Smooth muscle cell (in vitro differentiated cells): ENCODE measurements around the gene ME3. TPM values are rescaled to one million over a fixed set of nuclear protein-coding genes. Genes with fewer than 3 reads are reported as not detected.

ENCODE experiments used
- DNase-seq: peaks from one replicate; lab custom pipeline; 2025; ENCODE audit not compliant: unreplicated experiment; lab: John Stamatoyannopoulos, UW
- H2AFZ ChIP-seq: fragments of 200-600 bp; sonication (generic); 2 replicates; pipeline ENCODE4 v1.6.0; 2016; ENCODE audit warnings: antibody characterized with exemption, low read depth, mild to moderate bottlenecking
- H3F3A ChIP-seq: fragments of 200-600 bp; sonication (generic); 2 replicates; pipeline ENCODE4 v1.6.0; 2017; ENCODE audit warnings: antibody characterized with exemption, low read depth
- H3K27ac ChIP-seq: fragments of 200-600 bp; sonication (generic); 2 replicates; pipeline ENCODE4 v1.5.1; 2016; ENCODE audit warnings: low read depth, mild to moderate bottlenecking
- H3K27me3 ChIP-seq: fragments of 200-600 bp; sonication (generic); 2 replicates; pipeline ENCODE4 v1.6.1; 2016; ENCODE audit warnings: low read depth, mild to moderate bottlenecking
- H3K36me3 ChIP-seq: fragments of 200-600 bp; sonication (generic); 2 replicates; pipeline ENCODE4 v1.5.1; 2016; ENCODE audit warnings: low read depth
- H3K4me1 ChIP-seq: fragments of 200-600 bp; sonication (generic); 2 replicates; pipeline ENCODE4 v1.5.1; 2016; ENCODE audit warnings: low read depth
- H3K4me2 ChIP-seq: fragments of 200-600 bp; sonication (generic); 2 replicates; pipeline ENCODE4 v1.6.0; 2016; ENCODE audit warnings: mild to moderate bottlenecking
- H3K4me3 ChIP-seq: fragments of 200-600 bp; sonication (generic); 2 replicates; pipeline ENCODE4 v1.5.1; 2016; ENCODE audit warnings: mild to moderate bottlenecking
- H3K79me2 ChIP-seq: fragments of 200-600 bp; sonication (generic); 2 replicates; pipeline ENCODE4 v1.6.0; 2016; ENCODE audit warnings: low read depth, mild to moderate bottlenecking
- H3K9ac ChIP-seq: fragments of 200-600 bp; sonication (generic); 2 replicates; pipeline ENCODE4 v1.6.0; 2016; ENCODE audit warnings: low read depth
- H3K9me3 ChIP-seq: fragments of 200-600 bp; sonication (generic); replicated peaks from 2 replicates; pipeline ENCODE4 v1.5.1; 2016; ENCODE audit warnings: low read depth
- H4K20me1 ChIP-seq: fragments of 200-600 bp; sonication (generic); 2 replicates; pipeline ENCODE4 v1.6.0; 2016; ENCODE audit warnings: low read depth
- WGBS: methylation state at CpG from one replicate; pipeline ENCODE4 v1.1.7; 2016; ENCODE audit warnings: low lambda C conversion rate; 5-methylcytosine and 5-hydroxymethylcytosine counted together
- polyA plus RNA-seq: library from polyadenylated mRNA; unstranded; fragments of >200 nt; fragmentation: Nextera tagmentation; extraction: Ambion mirVana; gene quantifications from 2 replicates; pipeline ENCODE4 v1.2.1, GENCODE V29; 2016
- total RNA-seq: library from RNA; depleted of rRNA; stranded (reverse); fragments of >200 nt; gene quantifications from 2 replicates; pipeline ENCODE4 v1.2.3, GENCODE V29; 2014
- TF ChIP-seq, protein P1 (sequence below): fragments of 200-600 bp; sonication (generic); IDR thresholded peaks from 2 replicates; pipeline ENCODE4 v1.5.1; 2017; ENCODE audit warnings: borderline replicate concordance, mild to moderate bottlenecking, antibody characterized with exemption; ENCODE audit not compliant: insufficient read depth, poor library complexity, severe bottlenecking

The ME3 gene
- total and polyA plus RNA-seq, 2 experiments from 2014 or later, result 4.2 to 8.4 TPM

DNA sequence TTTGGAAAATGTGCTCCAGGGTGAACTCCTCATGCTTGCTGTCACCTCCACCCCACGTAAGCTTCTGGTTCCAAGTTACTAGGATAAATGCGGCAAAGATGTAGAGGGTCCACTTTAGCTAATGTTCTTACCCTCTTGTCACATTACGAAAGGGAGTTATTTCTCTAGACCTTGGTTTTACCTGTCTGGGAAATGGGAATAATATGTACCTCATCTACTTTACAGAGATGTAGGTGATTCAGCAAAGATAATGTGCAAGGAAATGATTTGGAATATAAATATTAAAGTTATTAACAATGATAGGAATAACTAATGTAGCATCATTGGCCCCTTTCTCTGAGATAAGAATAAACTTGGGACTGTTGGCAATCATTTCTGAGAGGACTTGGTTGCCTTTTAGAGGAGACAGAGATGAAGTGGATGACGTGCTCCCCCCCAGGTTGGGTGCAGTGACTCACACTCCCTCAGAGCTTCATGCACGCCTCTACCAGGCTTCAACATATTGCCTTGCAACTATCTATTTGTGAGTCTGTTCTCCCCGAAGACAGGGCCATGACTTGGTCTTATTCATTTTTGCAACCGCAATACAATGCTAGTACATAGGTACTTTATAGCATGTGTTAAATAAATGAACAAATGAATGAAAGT, 97.1 kb downstream of the ME3 start:
- H3K4me1 ChIP-seq, result peaks cover 20% of the 10 kb centered on the region
- no peak for DNase-seq
- TF ChIP-seq, protein P1, sequence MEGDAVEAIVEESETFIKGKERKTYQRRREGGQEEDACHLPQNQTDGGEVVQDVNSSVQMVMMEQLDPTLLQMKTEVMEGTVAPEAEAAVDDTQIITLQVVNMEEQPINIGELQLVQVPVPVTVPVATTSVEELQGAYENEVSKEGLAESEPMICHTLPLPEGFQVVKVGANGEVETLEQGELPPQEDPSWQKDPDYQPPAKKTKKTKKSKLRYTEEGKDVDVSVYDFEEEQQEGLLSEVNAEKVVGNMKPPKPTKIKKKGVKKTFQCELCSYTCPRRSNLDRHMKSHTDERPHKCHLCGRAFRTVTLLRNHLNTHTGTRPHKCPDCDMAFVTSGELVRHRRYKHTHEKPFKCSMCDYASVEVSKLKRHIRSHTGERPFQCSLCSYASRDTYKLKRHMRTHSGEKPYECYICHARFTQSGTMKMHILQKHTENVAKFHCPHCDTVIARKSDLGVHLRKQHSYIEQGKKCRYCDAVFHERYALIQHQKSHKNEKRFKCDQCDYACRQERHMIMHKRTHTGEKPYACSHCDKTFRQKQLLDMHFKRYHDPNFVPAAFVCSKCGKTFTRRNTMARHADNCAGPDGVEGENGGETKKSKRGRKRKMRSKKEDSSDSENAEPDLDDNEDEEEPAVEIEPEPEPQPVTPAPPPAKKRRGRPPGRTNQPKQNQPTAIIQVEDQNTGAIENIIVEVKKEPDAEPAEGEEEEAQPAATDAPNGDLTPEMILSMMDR, result no peak
- H3K9ac ChIP-seq, result no peak overlapping the region
- no peaks in the 10 kb centered on the region for H3K27me3 ChIP-seq
- H3F3A ChIP-seq, result no peaks in the 10 kb centered on the region
- no peaks in the 10 kb centered on the region for H4K20me1 ChIP-seq
- H2AFZ ChIP-seq, result no peak overlapping the region
- no peaks in the 10 kb centered on the region for H3K79me2 ChIP-seq
- H3K27ac ChIP-seq, result no peak overlapping the region
- no peaks in the 10 kb centered on the region for H3K9me3 ChIP-seq
- H3K36me3 ChIP-seq, result no peaks in the 10 kb centered on the region
- H3K4me3 ChIP-seq, result no peak overlapping the region
- H3K4me2 ChIP-seq, result no peak overlapping the region
- WGBS, result 83% methylated on average over 7 of the region's 7 CpGs

DNA sequence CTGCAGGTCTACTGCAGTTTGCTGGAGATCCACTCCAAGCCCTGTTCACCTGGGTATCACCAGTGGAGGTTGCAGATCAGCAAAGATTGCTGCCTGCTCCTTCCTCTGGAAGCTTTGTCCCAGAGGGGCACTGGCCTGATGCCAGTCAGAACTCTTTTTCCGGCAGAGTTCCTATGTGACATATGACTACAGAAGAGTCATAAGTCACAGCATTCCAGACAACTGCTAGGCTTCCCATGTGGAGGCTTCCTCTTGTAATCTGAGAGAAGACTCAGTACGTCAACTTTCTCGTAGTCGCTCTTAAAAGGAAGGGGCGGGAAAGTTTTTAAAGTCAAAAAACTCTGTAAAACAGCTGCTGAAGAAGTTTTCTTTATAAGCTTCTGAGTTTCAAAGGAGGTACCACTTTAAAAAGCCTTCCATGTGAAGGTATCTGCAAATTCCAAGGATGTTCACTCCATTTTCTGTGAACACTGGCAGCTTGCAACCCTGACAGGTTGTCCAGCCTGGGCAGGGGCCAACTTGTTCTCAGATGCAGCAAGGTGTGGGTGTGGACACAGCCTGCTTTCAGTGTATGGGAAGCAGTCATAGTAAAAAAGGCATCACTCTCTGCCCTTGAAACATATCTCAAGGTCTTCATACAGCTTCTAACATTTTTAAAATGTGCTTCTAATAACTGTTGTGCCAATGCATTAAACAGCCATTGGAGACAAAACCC, 97.8 kb downstream of the ME3 start:
- WGBS, result 27% methylated on average over 5 of the region's 5 CpGs
- DNase-seq, result no peak

DNA sequence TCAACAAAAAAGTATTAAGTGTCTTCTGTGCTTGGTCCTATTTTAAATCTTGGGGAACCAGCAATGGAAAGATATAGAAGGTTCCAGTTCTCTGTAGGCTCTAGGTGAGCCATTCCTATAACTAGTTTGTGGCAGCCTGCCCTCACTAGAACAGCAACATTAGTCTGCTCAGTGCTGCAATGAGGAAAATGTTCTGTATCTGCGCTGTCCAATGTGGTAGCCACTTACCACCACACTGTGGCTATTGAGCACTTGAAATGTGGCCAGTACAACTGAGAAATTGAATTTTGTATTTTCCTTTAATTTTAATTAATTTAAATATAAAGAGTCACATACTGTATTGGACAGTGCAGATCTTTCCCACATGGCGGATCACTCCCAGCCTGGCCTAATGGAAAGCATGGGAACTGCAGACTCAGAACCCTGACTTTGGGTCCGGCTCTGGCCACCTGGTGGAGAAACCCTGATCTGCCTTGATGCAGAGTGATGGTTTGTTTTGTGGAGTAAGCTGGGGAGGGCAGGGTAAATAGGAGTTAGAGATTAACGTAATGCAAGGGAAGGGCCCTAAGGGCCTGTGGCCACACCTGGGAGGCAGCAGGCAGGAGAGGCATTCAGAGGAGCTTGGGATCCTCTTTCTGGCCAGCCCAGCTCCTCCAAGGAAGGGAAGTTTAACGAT, 101.0 kb downstream of the ME3 start:
- Histone ChIP-seq H3K4me1 (peaks cover 5% of the 10 kb centered on the region), H3K9me3 (no peaks in the 10 kb centered on the region), H3F3A (no peaks in the 10 kb centered on the region), H3K36me3 (no peaks in the 10 kb centered on the region), H3K27ac (no peak overlapping the region), H3K27me3 (no peaks in the 10 kb centered on the region), H3K4me3 (no peak overlapping the region), H3K4me2 (no peak overlapping the region), H3K9ac (no peak overlapping the region), H2AFZ (no peak overlapping the region), H3K79me2 (no peaks in the 10 kb centered on the region), H4K20me1 (no peaks in the 10 kb centered on the region)
- DNase-seq, result no peak
- TF ChIP-seq, protein P1, result peak; percentile 35
- WGBS, result 68% methylated on average over 5 of the region's 5 CpGs

More for the DNA sequence above, 97.8 kb downstream of the ME3 start:
- H3K4me3 ChIP-seq, result no peak overlapping the region
- H3K79me2 ChIP-seq, result no peaks in the 10 kb centered on the region
- no peaks in the 10 kb centered on the region for H3K36me3 ChIP-seq
- no peak overlapping the region for H3K27ac ChIP-seq
- H3K4me2 ChIP-seq, result peak overlapping the region; percentile 39
- H2AFZ ChIP-seq, result no peak overlapping the region
- H3K9ac ChIP-seq, result no peak overlapping the region
- H3K4me1 ChIP-seq, result peaks cover 20% of the 10 kb centered on the region
- no peaks in the 10 kb centered on the region for H3K27me3 ChIP-seq
- H3K9me3 ChIP-seq, result no peaks in the 10 kb centered on the region
- TF ChIP-seq, protein P1, result no peak
- no peaks in the 10 kb centered on the region for H3F3A ChIP-seq
- H4K20me1 ChIP-seq, result no peaks in the 10 kb centered on the region
